Measurements from ENCODE around the gene CROCC.

CROCC gene

DNA sequence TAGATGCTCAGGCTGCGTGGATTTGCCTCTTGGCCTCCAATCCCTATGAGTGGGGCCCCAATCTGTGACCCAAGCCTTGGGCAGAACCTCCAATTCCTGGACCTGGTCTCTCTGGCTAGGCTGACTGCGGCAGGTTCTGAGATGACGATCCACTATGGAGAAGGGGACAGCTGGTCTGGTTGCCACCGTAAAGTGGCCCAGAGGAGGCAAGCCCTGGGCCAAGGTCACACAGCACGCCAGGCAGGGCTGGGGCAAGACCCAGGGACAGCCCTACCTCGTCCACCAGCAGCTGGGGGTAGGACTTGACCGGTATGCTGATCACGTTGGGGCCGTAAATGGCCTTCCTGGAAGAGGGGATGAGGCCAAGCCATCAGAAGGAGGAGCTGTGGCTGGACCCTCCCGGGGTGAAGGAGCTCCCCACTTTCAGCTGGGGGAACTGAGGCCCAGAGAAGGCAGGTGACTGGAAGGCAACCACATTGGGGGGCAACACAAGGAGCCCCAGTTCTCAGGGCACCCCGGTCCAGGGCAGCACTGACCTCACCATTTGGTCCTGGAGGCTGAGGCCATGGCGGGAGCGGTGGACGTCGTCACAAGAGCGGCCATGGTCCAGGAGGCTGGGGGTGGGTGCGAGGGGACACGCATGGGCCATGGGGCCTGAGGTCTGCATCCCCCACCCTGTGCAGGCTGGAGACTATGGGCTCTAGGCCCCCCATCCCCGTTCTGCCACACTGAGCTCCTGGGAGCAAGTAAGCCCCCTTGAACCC is 80.2 kb downstream of the CROCC start:
- DNase-seq (ENCODE audit: low spot score): no peak
- TF ChIP-seq CTCF (IDR thresholded peaks at IDR 0.05; ENCODE audit: extremely low read depth, insufficient read depth, missing control alignments): no peak
- in situ Hi-C loops (cut with MboI; ENCODE audit: low pct_unique_long_range_greater_than_20kb, low sequenced_read_pairs, unreplicated experiment): no loop called here

DNA sequence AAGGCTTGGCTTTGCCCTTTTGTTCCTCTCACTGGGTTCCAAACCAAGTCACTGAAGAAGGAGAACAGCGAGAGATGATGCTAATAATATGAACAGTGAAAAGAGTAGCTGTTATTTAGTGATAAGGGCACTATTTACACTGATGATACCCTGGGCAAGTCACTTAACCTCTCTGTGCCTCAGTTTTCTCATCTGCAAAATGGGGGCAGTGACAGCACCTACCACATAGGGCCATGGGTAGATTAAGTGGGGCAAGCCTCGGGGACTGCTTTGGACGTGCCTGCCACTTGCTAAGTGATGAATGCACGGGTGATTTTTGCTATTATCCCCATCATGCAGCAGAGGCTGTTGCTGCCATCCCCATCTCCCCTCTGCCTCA is 80.8 kb downstream of the CROCC start:
- in situ Hi-C loops (cut with MboI; ENCODE audit: low pct_unique_long_range_greater_than_20kb, low sequenced_read_pairs, unreplicated experiment): no loop called here
- TF ChIP-seq CTCF (IDR thresholded peaks at IDR 0.05; ENCODE audit: extremely low read depth, insufficient read depth, missing control alignments): no peak
- no peak for DNase-seq (ENCODE audit: low spot score)

DNA sequence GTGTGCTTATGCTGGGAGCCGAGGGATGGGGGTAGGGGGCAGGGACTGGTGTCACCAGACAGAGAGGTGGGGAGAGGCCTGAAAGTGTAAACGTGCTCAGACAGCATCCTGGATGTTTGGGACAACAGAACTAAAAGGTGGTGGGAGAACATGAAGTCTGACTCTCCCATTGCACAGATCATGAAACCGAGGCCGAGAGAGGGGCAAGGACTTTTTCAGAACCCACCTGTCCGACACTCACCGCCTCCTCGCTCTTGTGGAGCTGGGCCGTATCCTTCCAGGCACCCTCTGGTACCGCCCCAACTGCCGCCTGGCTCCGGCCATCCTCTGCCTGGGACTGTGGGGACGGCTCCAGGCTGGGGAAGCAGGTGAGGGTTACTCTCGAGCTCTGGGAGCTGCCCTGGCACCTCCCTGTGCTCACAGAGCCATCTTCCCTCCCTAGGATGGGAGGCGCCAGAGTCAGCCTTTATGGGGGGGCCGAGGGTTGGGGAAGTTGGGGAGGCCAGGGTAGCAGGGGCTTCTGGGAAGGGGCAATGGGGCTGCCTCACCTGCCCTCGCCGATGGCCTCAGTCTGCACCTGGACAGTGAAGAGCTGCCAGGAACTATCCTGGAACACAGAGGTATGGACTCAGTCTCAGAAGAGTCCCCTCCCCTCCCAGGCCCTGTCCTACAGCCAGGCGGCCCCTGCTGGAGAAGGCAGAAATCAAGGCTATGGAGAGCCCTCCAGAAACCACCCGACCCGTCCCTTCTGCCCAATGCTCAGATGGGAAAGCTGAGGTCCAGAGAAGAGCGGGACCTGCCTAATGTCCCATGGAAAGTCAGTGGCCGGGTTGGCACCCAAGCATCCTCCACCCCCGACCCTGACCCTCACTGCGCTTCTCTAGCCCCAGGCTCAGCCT is 83.0 kb downstream of the CROCC start:
- in situ Hi-C loops (cut with MboI; ENCODE audit: low pct_unique_long_range_greater_than_20kb, low sequenced_read_pairs, unreplicated experiment): no loop called here
- no peak for TF ChIP-seq CTCF (IDR thresholded peaks at IDR 0.05; ENCODE audit: extremely low read depth, insufficient read depth, missing control alignments)
- no peak for DNase-seq (ENCODE audit: low spot score)

- in situ Hi-C loops (cut with MboI; ENCODE audit: low pct_unique_long_range_greater_than_20kb, low sequenced_read_pairs, unreplicated experiment): no loop called here
- no peak for DNase-seq (ENCODE audit: low spot score)
- TF ChIP-seq CTCF (IDR thresholded peaks at IDR 0.05; ENCODE audit: extremely low read depth, insufficient read depth, missing control alignments): no peak
These were observed 83.6 kb downstream of the CROCC start for GRCh38 chr1:17005365-17005740.

DNA sequence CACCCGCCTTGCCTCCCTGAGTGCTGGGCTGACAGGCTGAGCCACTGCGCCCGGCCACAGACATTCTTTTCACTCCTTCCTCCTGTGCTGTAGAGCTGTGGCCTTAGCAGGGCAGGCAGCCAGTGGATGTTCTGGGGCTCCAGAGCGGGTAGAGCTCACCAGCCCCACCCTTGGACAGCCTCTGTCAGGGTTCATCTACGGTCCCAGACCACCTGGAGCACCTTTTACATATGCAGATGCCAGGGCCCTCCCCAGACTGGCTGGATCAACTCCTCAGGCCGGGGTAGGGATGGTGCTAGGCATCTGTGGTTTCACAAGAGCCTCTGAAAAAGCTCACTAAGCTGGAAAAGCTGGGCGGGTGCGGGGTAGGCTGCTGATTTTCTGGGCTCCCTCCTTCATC is 85.4 kb downstream of the CROCC start:
- no peak for TF ChIP-seq CTCF (IDR thresholded peaks at IDR 0.05; ENCODE audit: extremely low read depth, insufficient read depth, missing control alignments)
- in situ Hi-C loops (cut with MboI; ENCODE audit: low pct_unique_long_range_greater_than_20kb, low sequenced_read_pairs, unreplicated experiment): no loop called here
- no peak for DNase-seq (ENCODE audit: low spot score)

DNA sequence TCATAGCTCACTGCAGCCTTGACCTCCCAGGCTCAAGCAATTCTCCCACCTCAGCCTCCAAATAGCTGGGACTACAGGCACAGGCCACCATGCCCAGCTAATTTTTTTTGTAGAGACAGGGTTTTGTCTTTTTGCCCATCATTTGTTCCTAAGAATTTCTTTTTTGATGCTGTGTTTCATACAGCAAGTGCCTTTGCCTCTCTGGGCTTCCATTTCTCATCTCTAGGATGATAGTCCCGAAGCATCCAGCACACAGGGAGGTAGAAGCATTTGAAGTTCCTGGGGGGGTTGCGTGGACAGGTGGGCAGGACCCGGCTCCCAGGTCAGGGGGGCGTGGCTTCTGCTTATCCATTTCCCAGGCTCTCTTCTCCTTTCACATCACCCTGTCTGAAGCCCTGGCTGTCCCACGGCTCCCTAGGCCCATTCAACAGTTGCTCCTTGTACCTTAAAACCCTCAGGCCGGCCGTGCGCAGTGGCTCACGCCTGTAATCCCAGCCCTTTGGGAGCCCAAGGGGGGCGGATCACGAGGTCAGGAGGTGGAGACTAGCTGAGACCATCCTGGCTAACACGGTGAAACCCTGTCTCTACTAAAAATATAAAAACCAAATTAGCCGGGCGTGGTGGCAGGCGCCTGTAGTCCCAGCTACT is 86.6 kb downstream of the CROCC start:
- no peak for DNase-seq (ENCODE audit: low spot score)
- in situ Hi-C loops (cut with MboI; ENCODE audit: low pct_unique_long_range_greater_than_20kb, low sequenced_read_pairs, unreplicated experiment): no loop called here
- no peak for TF ChIP-seq CTCF (IDR thresholded peaks at IDR 0.05; ENCODE audit: extremely low read depth, insufficient read depth, missing control alignments)

Data from GM13977 (cell line).